ENCODE measurements around the gene TOX3. TPM values are rescaled to one million over a fixed set of nuclear protein-coding genes. Genes with fewer than 3 reads are reported as not detected.

The TOX3 gene
- total and polyA plus RNA-seq, 2 of the 13 experiments (the other 11 are each of a cell fraction or from before 2014, with no cell fraction given), result 14.5 to 98.6 TPM

- Histone ChIP-seq H3K4me3 (replicated peaks in 1 of 3; ENCODE audit: insufficient read depth in 1 of 3, low read depth in 2 of 3, low read length in 3 of 3) (peak overlapping the region; percentile 91 to 96 (median 92)), H3K27me3 (ENCODE audit: control insufficient read depth in 1 of 2, insufficient read depth in 2 of 2, low read length in 2 of 2) (no peaks in the 10 kb centered on the region; a peak in 1 of 5 replicates), H3K9ac (ENCODE audit: insufficient read depth, low read depth, low read length) (peak overlapping the region; percentile 82), H3K27ac (ENCODE audit: extremely low read length, insufficient read depth, low read length) (peak overlapping the region; percentile 67), H3K79me2 (ENCODE audit: insufficient read depth, low read length) (peaks cover 57% of the 10 kb centered on the region), H3K36me3 (replicated peaks in 1 of 2; ENCODE audit: control insufficient read depth in 1 of 2, insufficient read depth in 2 of 2, low read length in 2 of 2) (peaks cover 1 to 15% of the 10 kb centered on the region in 2 experiments; a peak in 4 of 5 replicates), H4K20me1 (ENCODE audit: insufficient read depth, low read length) (peaks cover 40% of the 10 kb centered on the region), H3K4me1 (ENCODE audit: insufficient read depth, low read length) (peaks cover 45% of the 10 kb centered on the region), H3K4me2 (ENCODE audit: low read depth, low read length) (peak overlapping the region; percentile 74), H3K9me3 (ENCODE audit: low read length) (no peaks in the 10 kb centered on the region), H2AFZ (ENCODE audit: low read length) (no peak overlapping the region)
- ATAC-seq (peak; percentile 2; the same call in 2 of the 3 replicates), FAIRE-seq (no peak), DNase-seq (ENCODE audit: low spot score) (no peak)
- ChIA-PET CTCF (ENCODE audit: low intra/inter-chr PET ratio, low total read pairs) (no interaction called here), POLR2A (interaction anchor here (1.0 to 4.0 kb wide), 5 partner anchors 19 to 66 kb away, joined by 3 to 57 read pairs (median 32); no protein-coding TSS in a partner anchor)
- in situ Hi-C loops (cut with HindIII; ENCODE audit: extremely low pct_ligation_motif_present, low pct_unique_long_range_greater_than_20kb) (loop anchor here (5.0 to 10.0 kb wide), 3 partner anchors 54 to 351 kb away; no protein-coding TSS in a partner anchor), intact Hi-C loops (cut with micrococcal nuclease; ENCODE audit: unreplicated experiment) (loop anchor here (5.0 kb wide), 4 partner anchors 66 to 149 kb away; no protein-coding TSS in a partner anchor)
- BruUV-seq (replicated peaks), result no TSS peak
- WGBS (ENCODE audit: low lambda C conversion rate), result 0% methylated on average over 12 of the region's 15 CpGs
- TF ChIP-seq ARNTL (CRISPR knock-in tag; IDR thresholded peaks at IDR 0.05), result peak; percentile 13
- TF ChIP-seq, protein P1, sequence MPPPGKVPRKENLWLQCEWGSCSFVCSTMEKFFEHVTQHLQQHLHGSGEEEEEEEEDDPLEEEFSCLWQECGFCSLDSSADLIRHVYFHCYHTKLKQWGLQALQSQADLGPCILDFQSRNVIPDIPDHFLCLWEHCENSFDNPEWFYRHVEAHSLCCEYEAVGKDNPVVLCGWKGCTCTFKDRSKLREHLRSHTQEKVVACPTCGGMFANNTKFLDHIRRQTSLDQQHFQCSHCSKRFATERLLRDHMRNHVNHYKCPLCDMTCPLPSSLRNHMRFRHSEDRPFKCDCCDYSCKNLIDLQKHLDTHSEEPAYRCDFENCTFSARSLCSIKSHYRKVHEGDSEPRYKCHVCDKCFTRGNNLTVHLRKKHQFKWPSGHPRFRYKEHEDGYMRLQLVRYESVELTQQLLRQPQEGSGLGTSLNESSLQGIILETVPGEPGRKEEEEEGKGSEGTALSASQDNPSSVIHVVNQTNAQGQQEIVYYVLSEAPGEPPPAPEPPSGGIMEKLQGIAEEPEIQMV (CRISPR knock-in tag; IDR thresholded peaks at IDR 0.05; ENCODE audit: low read depth), result no peak
- TF ChIP-seq MYC (CRISPR knock-in tag; IDR thresholded peaks at IDR 0.05; ENCODE audit: borderline replicate concordance), result no peak
- peak; percentile 18; the same call in 1 of the 2 replicates for TF ChIP-seq KDM2A (CRISPR knock-in tag; IDR thresholded peaks at IDR 0.05; ENCODE audit: borderline replicate concordance, low read depth)
- 0 out of 2 replicates have a peak, but pooled peaks have one; percentile 10 for TF ChIP-seq ZNF564 (CRISPR knock-in tag; IDR thresholded peaks at IDR 0.05)
- peak; percentile 35; the same call in 1 of the 2 replicates for TF ChIP-seq TFDP2 (CRISPR knock-in tag; IDR thresholded peaks at IDR 0.05)
- TF ChIP-seq, protein P2, sequence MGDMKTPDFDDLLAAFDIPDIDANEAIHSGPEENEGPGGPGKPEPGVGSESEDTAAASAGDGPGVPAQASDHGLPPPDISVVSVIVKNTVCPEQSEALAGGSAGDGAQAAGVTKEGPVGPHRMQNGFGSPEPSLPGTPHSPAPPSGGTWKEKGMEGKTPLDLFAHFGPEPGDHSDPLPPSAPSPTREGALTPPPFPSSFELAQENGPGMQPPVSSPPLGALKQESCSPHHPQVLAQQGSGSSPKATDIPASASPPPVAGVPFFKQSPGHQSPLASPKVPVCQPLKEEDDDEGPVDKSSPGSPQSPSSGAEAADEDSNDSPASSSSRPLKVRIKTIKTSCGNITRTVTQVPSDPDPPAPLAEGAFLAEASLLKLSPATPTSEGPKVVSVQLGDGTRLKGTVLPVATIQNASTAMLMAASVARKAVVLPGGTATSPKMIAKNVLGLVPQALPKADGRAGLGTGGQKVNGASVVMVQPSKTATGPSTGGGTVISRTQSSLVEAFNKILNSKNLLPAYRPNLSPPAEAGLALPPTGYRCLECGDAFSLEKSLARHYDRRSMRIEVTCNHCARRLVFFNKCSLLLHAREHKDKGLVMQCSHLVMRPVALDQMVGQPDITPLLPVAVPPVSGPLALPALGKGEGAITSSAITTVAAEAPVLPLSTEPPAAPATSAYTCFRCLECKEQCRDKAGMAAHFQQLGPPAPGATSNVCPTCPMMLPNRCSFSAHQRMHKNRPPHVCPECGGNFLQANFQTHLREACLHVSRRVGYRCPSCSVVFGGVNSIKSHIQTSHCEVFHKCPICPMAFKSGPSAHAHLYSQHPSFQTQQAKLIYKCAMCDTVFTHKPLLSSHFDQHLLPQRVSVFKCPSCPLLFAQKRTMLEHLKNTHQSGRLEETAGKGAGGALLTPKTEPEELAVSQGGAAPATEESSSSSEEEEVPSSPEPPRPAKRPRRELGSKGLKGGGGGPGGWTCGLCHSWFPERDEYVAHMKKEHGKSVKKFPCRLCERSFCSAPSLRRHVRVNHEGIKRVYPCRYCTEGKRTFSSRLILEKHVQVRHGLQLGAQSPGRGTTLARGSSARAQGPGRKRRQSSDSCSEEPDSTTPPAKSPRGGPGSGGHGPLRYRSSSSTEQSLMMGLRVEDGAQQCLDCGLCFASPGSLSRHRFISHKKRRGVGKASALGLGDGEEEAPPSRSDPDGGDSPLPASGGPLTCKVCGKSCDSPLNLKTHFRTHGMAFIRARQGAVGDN (CRISPR knock-in tag; IDR thresholded peaks at IDR 0.05), result peak; percentile 56
- 0 out of 2 replicates have a peak, but pooled peaks have one; percentile 14 for TF ChIP-seq KLF11 (CRISPR knock-in tag; IDR thresholded peaks at IDR 0.05)
- TF ChIP-seq ZIK1 (CRISPR knock-in tag; IDR thresholded peaks at IDR 0.05; ENCODE audit: borderline replicate concordance, low read depth), result no peak
- 0 out of 2 replicates have a peak, but pooled peaks have one; percentile 1 for TF ChIP-seq TBX2 (CRISPR knock-in tag; IDR thresholded peaks at IDR 0.05; ENCODE audit: borderline replicate concordance)
- peak; percentile 16; the same call in 1 of the 2 replicates for TF ChIP-seq ZNF430 (CRISPR knock-in tag; IDR thresholded peaks at IDR 0.05)
- no peak for TF ChIP-seq TEF (CRISPR knock-in tag; IDR thresholded peaks at IDR 0.05)
- peak; percentile 12; the same call in 1 of the 2 replicates for TF ChIP-seq ZNF619 (CRISPR knock-in tag; IDR thresholded peaks at IDR 0.05)
- TF ChIP-seq ZFP91 (CRISPR knock-in tag; IDR thresholded peaks at IDR 0.05; ENCODE audit: borderline replicate concordance), result 0 out of 2 replicates have a peak, but pooled peaks have one; percentile 6
These were observed 1.1 kb downstream of the TOX3 start for GRCh38 chr16:52545898-52546266.
